ENCODE measurements around the gene ITIH3. TPM values are rescaled to one million over a fixed set of nuclear protein-coding genes. Genes with fewer than 3 reads are reported as not detected.

Gene ITIH3
- total RNA-seq, 4 donors from 2014 or later, result 0.48 to 11.8 (median 5.6) TPM

DNA sequence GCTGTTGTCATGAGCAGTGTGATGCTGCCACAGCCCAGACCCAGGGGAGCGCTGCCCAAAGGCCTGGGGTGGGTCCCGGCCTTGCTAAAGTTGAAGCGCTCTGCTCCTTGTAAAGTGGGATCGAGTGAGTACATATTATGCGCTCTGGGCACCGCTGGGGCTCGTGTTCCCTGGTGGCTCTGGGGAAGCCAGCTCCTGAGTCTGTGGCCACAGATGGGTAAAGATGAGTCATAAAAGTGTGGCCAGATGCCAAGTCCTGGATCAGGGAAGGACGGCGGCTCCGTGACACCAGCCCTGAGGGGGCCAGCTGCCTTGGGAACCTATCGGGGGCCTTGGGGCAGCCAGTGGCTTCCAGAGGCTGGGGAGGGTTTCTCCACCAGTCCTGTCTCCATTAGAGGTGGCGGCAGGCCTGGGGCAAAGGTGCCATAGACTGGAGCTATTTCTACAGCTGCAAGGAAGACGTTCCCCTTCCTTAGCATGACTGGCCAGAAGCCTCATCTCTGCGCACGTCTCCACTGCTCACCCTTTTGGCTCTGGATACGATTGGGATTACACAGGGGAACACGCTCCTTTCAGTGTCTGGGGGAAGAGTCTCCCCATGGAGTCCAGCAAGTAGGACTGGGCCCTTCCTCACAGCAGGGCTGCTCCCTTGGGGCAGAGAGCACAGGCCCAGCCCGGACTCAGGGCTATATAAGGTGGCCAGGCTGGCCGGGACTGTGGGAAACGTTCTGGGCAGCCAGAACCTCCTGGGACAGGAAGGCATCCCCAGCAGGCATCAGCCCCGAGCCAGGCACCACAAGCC is 37.1 kb downstream of the ITIH3 start:
- Histone ChIP-seq H3K27me3 (no peaks in the 10 kb centered on the region), H3K27ac (peak overlapping the region; percentile 18 to 55), H3K9me3 (no peaks in the 10 kb centered on the region), H3K4me3 (no peak overlapping the region), H3K36me3 (no peaks in the 10 kb centered on the region), H3K4me1 (no peaks in the 10 kb centered on the region)
- intact Hi-C loops (cut with DNase I; ENCODE audit: low total_unique reads), result no loop called here
- peak; percentile 55 to 67 for DNase-seq
- TF ChIP-seq, protein P1, sequence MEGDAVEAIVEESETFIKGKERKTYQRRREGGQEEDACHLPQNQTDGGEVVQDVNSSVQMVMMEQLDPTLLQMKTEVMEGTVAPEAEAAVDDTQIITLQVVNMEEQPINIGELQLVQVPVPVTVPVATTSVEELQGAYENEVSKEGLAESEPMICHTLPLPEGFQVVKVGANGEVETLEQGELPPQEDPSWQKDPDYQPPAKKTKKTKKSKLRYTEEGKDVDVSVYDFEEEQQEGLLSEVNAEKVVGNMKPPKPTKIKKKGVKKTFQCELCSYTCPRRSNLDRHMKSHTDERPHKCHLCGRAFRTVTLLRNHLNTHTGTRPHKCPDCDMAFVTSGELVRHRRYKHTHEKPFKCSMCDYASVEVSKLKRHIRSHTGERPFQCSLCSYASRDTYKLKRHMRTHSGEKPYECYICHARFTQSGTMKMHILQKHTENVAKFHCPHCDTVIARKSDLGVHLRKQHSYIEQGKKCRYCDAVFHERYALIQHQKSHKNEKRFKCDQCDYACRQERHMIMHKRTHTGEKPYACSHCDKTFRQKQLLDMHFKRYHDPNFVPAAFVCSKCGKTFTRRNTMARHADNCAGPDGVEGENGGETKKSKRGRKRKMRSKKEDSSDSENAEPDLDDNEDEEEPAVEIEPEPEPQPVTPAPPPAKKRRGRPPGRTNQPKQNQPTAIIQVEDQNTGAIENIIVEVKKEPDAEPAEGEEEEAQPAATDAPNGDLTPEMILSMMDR (IDR thresholded peaks at IDR 0.05), result no peak
- TF ChIP-seq POLR2A (IDR thresholded peaks at IDR 0.05), result no peak

- no peaks in the 10 kb centered on the region for H3K36me3 ChIP-seq
- no peak overlapping the region for H3K27ac ChIP-seq
- no peak overlapping the region for H3K4me3 ChIP-seq
- no peak for TF ChIP-seq POLR2A (IDR thresholded peaks at IDR 0.05)
- TF ChIP-seq, protein P1 (IDR thresholded peaks at IDR 0.05), result no peak
- H3K27me3 ChIP-seq, result no peaks in the 10 kb centered on the region
- no peaks in the 10 kb centered on the region for H3K4me1 ChIP-seq
- intact Hi-C loops (cut with DNase I; ENCODE audit: low total_unique reads), result no loop called here
- no peak for DNase-seq
- H3K9me3 ChIP-seq, result no peaks in the 10 kb centered on the region
Measured at GRCh38 chr3:52833202-52833601, 38.6 kb downstream of the ITIH3 start.

- intact Hi-C loops (cut with DNase I; ENCODE audit: low total_unique reads), result no loop called here
- no peaks in the 10 kb centered on the region for H3K9me3 ChIP-seq
- no peak for TF ChIP-seq POLR2A (IDR thresholded peaks at IDR 0.05)
- TF ChIP-seq, protein P1 (IDR thresholded peaks at IDR 0.05), result no peak
- H3K36me3 ChIP-seq, result no peaks in the 10 kb centered on the region
- peak; percentile 31 to 34 for DNase-seq
- no peaks in the 10 kb centered on the region for H3K4me1 ChIP-seq
- H3K27ac ChIP-seq, result peak within 1 kb of the TSS; percentile 29 to 33
- no peaks in the 10 kb centered on the region for H3K27me3 ChIP-seq
- peak within 1 kb of the TSS in 1 of 2 donors; percentile 6 for H3K4me3 ChIP-seq
Measured at GRCh38 chr3:52834871-52835501, 40.4 kb downstream of the ITIH3 start, which contains the start of gene MUSTN1. Gene MUSTN1 (minus strand): TSS chr3:52835019. CDS start chr3:52834948, 71 bp downstream.

DNA sequence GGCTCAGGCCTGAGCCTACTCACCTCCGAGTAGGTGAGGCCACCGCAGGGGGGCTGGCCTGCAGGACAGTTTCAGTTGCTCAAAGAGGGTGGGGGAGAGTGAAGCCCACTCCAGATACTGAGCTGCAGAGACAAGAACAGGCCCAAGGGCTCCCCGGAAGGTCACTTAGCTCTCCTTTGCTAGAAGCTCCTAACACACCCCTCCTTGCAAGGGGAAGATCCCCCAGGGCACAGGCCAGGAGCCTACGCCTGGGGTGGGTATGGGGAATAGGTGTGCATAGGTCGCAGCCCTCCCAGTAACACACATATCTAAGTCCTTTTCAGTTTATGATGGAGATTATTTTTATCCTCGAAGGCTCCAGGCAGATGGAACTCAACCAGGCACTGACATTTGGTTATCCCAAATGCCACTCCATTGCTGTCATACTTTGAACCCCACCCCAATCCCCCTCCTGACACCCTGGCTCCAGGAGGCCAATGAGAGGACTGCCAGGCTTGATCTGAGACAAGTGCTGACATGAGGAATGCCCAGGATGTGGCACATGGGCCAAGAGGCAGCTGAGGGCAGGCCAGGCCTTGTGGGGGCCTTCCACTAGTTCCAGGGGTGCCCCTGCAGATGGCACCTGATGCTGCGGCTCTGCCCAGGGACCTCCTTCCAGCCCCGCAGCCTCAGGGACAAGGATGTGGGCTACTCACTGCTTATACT is 41.3 kb downstream of the ITIH3 start:
- H3K27ac ChIP-seq, result peak overlapping the region in 1 of 2 donors; percentile 29
- TF ChIP-seq POLR2A (IDR thresholded peaks at IDR 0.05), result no peak
- TF ChIP-seq, protein P1 (IDR thresholded peaks at IDR 0.05), result no peak
- no peak overlapping the region for H3K4me3 ChIP-seq
- DNase-seq, result no peak
- no peaks in the 10 kb centered on the region for H3K27me3 ChIP-seq
- H3K36me3 ChIP-seq, result no peaks in the 10 kb centered on the region
- no peaks in the 10 kb centered on the region for H3K4me1 ChIP-seq
- intact Hi-C loops (cut with DNase I; ENCODE audit: low total_unique reads), result no loop called here
- H3K9me3 ChIP-seq, result no peaks in the 10 kb centered on the region

Measured in uterus (tissue), 4 donors.